ENCODE measurements around the gene HSF5. TPM values are rescaled to one million over a fixed set of nuclear protein-coding genes. Genes with fewer than 3 reads are reported as not detected.

Gene HSF5
- total RNA-seq, 1 experiment from 2014 or later: not detected

GRCh38 chr17:58371300-58371950 is 116.8 kb downstream of the HSF5 start:
- TF ChIP-seq CTCF (IDR thresholded peaks at IDR 0.05; ENCODE audit: unreplicated experiment): no peak
- no peaks in the 10 kb centered on the region for H3K9me3 Mint-ChIP-seq (ENCODE audit: unreplicated experiment)
- DNase-seq (ENCODE audit: unreplicated experiment): no peak
- peaks cover 5% of the 10 kb centered on the region for H3K4me1 Mint-ChIP-seq (ENCODE audit: insufficient read depth, unreplicated experiment)
- H3K36me3 Mint-ChIP-seq (ENCODE audit: insufficient read depth, unreplicated experiment): no peaks in the 10 kb centered on the region
- H3K27ac Mint-ChIP-seq (ENCODE audit: low read depth, unreplicated experiment): no peak overlapping the region
- no peaks in the 10 kb centered on the region for H3K27me3 Mint-ChIP-seq (ENCODE audit: insufficient read depth, unreplicated experiment)
- intact Hi-C loops (cut with micrococcal nuclease): no loop called here
- POLR2A ChIA-PET: interaction anchor here (1.1 to 1.3 kb wide), 2 partner anchors 9 to 45 kb away, joined by 4 read pairs; no protein-coding TSS in a partner anchor
- H3K4me3 Mint-ChIP-seq (ENCODE audit: unreplicated experiment): no peak overlapping the region
- CTCF ChIA-PET: interaction anchor here (0.9 to 1.8 kb wide), 2 partner anchors 7 to 13 kb away, joined by 3 to 4 read pairs; no protein-coding TSS in a partner anchor
- no TSS peak for BruUV-seq (replicated peaks)

- Mint-ChIP-seq H3K27me3 (ENCODE audit: insufficient read depth, unreplicated experiment) (no peaks in the 10 kb centered on the region), H3K27ac (ENCODE audit: low read depth, unreplicated experiment) (no peak overlapping the region), H3K36me3 (ENCODE audit: insufficient read depth, unreplicated experiment) (no peaks in the 10 kb centered on the region), H3K9me3 (ENCODE audit: unreplicated experiment) (no peaks in the 10 kb centered on the region), H3K4me3 (ENCODE audit: unreplicated experiment) (no peak overlapping the region), H3K4me1 (ENCODE audit: insufficient read depth, unreplicated experiment) (peaks cover 5% of the 10 kb centered on the region)
- no peak for TF ChIP-seq CTCF (IDR thresholded peaks at IDR 0.05; ENCODE audit: unreplicated experiment)
- POLR2A ChIA-PET: interaction anchor here (0.5 kb wide), 1 partner anchor 1372 kb away, joined by 3 read pairs; no protein-coding TSS in a partner anchor
- CTCF ChIA-PET: interaction anchor here (0.9 kb wide), 1 partner anchor 14 kb away, joined by 3 read pairs; no protein-coding TSS in a partner anchor
- no peak for DNase-seq (ENCODE audit: unreplicated experiment)
- no TSS peak for BruUV-seq (replicated peaks)
- intact Hi-C loops (cut with micrococcal nuclease): no loop called here
These were observed 117.5 kb downstream of the HSF5 start for GRCh38 chr17:58370716-58371115.

- peaks cover 2% of the 10 kb centered on the region for H3K36me3 Mint-ChIP-seq (ENCODE audit: insufficient read depth, unreplicated experiment)
- no peak for DNase-seq (ENCODE audit: unreplicated experiment)
- no peak overlapping the region for H3K4me3 Mint-ChIP-seq (ENCODE audit: unreplicated experiment)
- no peaks in the 10 kb centered on the region for H3K9me3 Mint-ChIP-seq (ENCODE audit: unreplicated experiment)
- no peaks in the 10 kb centered on the region for H3K27me3 Mint-ChIP-seq (ENCODE audit: insufficient read depth, unreplicated experiment)
- no peak overlapping the region for H3K27ac Mint-ChIP-seq (ENCODE audit: low read depth, unreplicated experiment)
- POLR2A ChIA-PET: interaction anchor here (0.5 to 1.7 kb wide), 3 partner anchors 18 to 1372 kb away, joined by 3 to 6 read pairs (median 3); partner anchors contain the start of genes RNF43 and SUPT4H1
- intact Hi-C loops (cut with micrococcal nuclease): no loop called here
- CTCF ChIA-PET: no interaction called here
- BruUV-seq (replicated peaks): no TSS peak
- H3K4me1 Mint-ChIP-seq (ENCODE audit: insufficient read depth, unreplicated experiment): peaks cover 5% of the 10 kb centered on the region
- TF ChIP-seq CTCF (IDR thresholded peaks at IDR 0.05; ENCODE audit: unreplicated experiment): no peak
These were observed 117.9 kb downstream of the HSF5 start for GRCh38 chr17:58370309-58370708.

Other genes with a start within 250 kb of the HSF5 start
- gene LPO, start 249.8 kb downstream of the HSF5 start, total RNA-seq (2022): not detected in 2 replicates
- 0.19 TPM in 1 of 2 replicates, not detected in the other for gene MPO, start 207.5 kb downstream of the HSF5 start, total RNA-seq (2022)
- gene TSPOAP1, start 159.6 kb downstream of the HSF5 start, total RNA-seq (2022): not detected in 2 replicates
- gene SUPT4H1, start 136.2 kb downstream of the HSF5 start, total RNA-seq (2022): 63.4 and 90.8 TPM in 2 replicates
- gene RNF43, start 70.9 kb downstream of the HSF5 start, total RNA-seq (2022): 6.7 and 7.9 TPM in 2 replicates
- 33.5 and 38.1 TPM in 2 replicates for gene MTMR4, start 26.2 kb upstream of the HSF5 start, total RNA-seq (2022)
- 0.07 TPM in 1 of 2 replicates, not detected in the other for gene TEX14, start 203.6 kb upstream of the HSF5 start, total RNA-seq (2022)
- 48.3 and 59.5 TPM in 2 replicates for gene RAD51C, start 204.2 kb upstream of the HSF5 start, total RNA-seq (2022)

All from MCF 10A (cell line).